ENCODE results near the gene FAM47A. TPM values are rescaled to one million over a fixed set of nuclear protein-coding genes. Genes with fewer than 3 reads are reported as not detected.

The FAM47A gene
- total RNA-seq, result not detected

DNA sequence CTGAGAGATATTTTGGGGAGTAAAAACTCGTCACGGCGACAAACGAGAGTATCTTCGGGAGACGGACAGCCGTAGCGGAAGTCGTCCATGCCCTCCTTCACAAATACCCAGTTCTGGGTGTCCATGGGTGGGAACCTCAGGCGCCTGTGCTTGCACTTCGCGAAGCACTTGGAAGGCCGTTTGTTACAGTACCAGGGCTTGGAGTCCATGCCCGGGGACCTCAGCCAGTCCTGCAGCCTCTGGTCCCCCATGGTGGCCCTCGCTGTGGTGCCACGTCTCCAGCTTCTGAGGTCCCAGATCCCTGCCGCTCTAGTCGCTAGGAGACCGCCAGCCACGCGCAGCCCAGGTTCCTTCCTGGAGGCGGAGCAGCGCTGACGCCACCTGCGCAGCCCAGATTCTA, at the start of gene FAM47A:
Gene FAM47A (minus strand): TSS at position 287 of the 400 bp plus-strand sequence. CDS start 36 bp downstream, at position 251.
- no peak for ATAC-seq
- Mint-ChIP-seq H3K27me3 (no peaks in the 10 kb centered on the region), H3K27ac (no peak within 1 kb of the TSS), H3K36me3 (no peaks in the 10 kb centered on the region), H3K4me1 (ENCODE audit: low read depth in 2 of 2) (no peaks in the 10 kb centered on the region), H3K4me3 (no peak within 1 kb of the TSS), H3K9me3 (no peaks in the 10 kb centered on the region)
- no peak for DNase-seq (ENCODE audit: low spot score)

DNA sequence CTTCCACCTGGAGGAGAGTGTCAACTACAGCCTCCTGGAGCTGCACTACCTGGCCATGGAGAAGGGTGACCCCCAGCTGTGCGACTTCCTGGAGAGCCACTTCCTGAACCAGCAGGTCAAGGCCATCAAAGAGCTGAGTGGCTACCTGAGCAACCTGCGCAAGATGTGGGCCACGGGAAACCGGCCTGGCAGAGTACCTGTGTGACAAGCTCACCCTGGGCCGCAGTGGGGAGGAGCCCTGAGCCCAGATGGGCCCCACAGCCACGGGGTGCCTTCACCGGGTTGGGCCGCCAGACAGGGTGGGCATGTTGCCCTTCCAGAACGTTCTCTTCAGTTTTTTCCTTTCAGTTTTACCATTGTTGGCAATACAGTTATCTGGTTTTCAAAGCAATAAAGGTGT, 15.2 kb upstream of the FAM47A start:
- Mint-ChIP-seq H3K36me3 (peaks cover 6% of the 10 kb centered on the region), H3K27me3 (no peaks in the 10 kb centered on the region)

DNA sequence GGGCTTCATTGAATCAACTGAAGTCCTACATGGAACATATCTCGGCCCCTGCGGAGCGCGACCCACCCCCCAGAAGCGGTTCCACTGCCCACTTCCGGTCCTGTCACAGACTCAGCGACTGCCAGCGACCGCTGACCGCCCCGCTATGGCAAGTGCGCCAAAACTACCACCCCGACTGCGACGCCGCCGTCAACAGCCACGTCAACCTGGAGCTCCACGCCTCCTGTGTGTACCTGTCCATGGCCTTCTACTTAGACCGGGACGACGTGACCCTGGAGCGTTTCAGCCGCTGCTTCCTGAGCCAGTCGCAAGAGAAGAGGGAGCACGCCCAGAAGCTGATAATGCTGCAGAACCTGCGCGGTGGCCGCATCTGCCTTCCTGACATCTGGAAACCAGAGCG, 14.8 kb upstream of the FAM47A start:
- DNase-seq (ENCODE audit: low spot score) (no peak), ATAC-seq (no peak)
- no peaks in the 10 kb centered on the region for H3K27me3 Mint-ChIP-seq
- no peak overlapping the region for H3K4me3 Mint-ChIP-seq
- peaks cover 3% of the 10 kb centered on the region for H3K9me3 Mint-ChIP-seq
- H3K4me1 Mint-ChIP-seq (ENCODE audit: low read depth in 2 of 2), result no peaks in the 10 kb centered on the region
- H3K36me3 Mint-ChIP-seq, result peaks cover 6% of the 10 kb centered on the region
- no peak overlapping the region for H3K27ac Mint-ChIP-seq

More for the DNA sequence above, 15.2 kb upstream of the FAM47A start:
- Mint-ChIP-seq H3K9me3 (peaks cover 3% of the 10 kb centered on the region), H3K4me1 (ENCODE audit: low read depth in 2 of 2) (no peaks in the 10 kb centered on the region), H3K4me3 (no peak overlapping the region), H3K27ac (no peak overlapping the region)
- DNase-seq (ENCODE audit: low spot score), result no peak
- ATAC-seq, result no peak

DNA sequence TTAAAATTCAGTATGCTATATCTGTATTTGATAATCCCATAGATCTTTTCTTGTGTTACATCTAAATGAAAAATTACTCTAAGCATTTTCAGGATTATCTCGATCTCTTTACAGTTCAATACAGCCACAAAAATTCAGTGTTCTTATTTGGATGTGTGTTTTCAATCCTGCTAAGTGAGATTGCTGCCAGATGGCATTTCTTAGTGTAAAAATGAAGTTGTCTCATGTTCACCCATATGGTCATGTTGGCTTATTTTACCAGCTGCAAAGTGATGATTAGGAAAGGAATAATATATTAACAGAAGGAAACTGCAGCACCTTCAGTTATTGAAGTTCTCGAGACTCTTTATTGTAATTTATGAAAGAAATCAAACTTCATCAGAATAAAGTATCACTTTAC, 12.1 kb upstream of the FAM47A start:
- ATAC-seq, result no peak
- Mint-ChIP-seq H3K9me3 (peaks cover 3% of the 10 kb centered on the region), H3K4me1 (ENCODE audit: low read depth in 2 of 2) (no peaks in the 10 kb centered on the region), H3K27me3 (no peaks in the 10 kb centered on the region), H3K27ac (no peak overlapping the region), H3K36me3 (peaks cover 6% of the 10 kb centered on the region), H3K4me3 (no peak overlapping the region)
- DNase-seq (ENCODE audit: low spot score), result no peak

DNA sequence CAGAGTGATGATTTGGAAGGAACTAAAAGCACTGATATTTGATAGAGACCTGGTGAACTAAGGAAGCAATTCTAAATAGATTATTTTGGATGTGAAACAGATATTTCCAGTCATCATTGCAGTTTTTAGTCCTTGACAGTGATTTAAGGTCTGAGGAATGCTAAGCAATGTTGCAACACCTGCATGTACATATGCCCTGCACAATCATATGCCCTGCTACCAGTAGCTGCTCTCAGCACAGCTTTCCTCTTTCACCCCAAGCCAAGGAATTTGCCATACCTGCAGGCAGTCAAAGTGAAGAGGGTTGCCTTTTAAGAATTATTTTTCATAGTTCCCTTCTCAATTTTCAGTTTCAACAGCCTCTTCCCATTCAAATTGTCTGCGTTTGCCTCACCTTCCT, 8.7 kb upstream of the FAM47A start:
- Mint-ChIP-seq H3K27me3 (no peaks in the 10 kb centered on the region), H3K4me1 (ENCODE audit: low read depth in 2 of 2) (no peaks in the 10 kb centered on the region), H3K36me3 (peaks cover 6% of the 10 kb centered on the region), H3K4me3 (no peak overlapping the region), H3K9me3 (no peaks in the 10 kb centered on the region), H3K27ac (no peak overlapping the region)
- ATAC-seq (no peak), DNase-seq (ENCODE audit: low spot score) (no peak)

DNA sequence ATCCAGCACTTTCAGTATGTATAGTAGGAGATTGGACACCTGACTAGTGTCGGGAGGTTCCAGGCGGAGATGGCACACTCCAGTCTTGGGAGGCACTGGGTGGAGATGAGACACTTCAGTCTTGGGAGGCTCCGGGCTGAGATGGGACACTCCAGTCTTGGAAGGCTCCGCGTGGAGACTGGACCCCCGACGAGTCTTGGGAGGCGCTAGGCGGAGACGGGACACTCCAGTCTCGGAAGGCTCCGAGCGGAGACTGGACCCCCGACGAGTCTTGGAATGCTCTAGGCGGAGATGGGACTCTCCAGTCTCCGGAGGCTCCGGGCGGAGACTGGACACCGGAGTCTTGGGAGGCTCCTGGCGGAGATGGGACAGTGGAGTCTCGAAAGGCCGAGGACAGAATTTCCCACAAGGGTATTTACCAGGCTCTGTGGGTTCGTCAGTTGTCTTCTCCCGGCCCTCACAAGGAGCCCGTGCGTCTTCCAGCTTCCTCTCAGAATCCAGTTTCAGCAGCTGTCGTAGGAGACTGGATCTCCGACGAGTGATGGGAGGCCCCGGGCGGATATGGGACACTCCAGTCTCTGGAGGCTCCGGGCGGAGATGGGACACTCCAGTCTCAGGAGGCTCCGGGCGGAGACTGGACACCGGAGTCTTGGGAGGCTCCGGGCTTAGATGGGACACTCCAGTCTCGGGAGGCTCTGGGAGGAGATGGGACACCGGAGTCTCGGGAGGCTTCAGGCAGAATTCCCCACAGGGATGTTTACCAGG, 952 bp downstream of the FAM47A start:
- no peak overlapping the region for H3K27ac Mint-ChIP-seq
- no peaks in the 10 kb centered on the region for H3K27me3 Mint-ChIP-seq
- DNase-seq (ENCODE audit: low spot score) (no peak), ATAC-seq (peak in 1 of 2 donors; percentile 20)
- no peaks in the 10 kb centered on the region for H3K4me1 Mint-ChIP-seq (ENCODE audit: low read depth in 2 of 2)
- no peak overlapping the region for H3K4me3 Mint-ChIP-seq
- no peaks in the 10 kb centered on the region for H3K9me3 Mint-ChIP-seq
- H3K36me3 Mint-ChIP-seq, result no peaks in the 10 kb centered on the region

DNA sequence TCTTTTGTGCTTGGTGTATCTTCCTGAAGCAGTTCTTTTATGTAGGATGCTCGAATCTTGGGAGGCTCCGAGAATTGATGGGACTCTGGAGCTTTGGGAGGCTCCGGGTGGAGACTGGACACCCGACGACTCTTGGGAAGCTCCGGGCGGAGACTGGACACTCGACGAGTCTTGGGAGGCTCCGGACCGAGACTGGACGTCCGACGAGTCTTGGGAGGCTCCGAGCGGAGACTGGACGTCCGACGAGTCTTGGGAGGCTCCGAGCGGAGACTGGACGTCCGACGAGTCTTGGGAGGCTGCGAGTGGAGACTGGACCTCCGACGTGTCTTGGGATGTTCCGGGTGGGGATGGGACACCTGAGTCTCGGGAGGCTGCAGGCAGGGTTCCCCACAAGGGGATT, 1.6 kb downstream of the FAM47A start:
- no peaks in the 10 kb centered on the region for H3K27me3 Mint-ChIP-seq
- H3K36me3 Mint-ChIP-seq, result no peaks in the 10 kb centered on the region
- ATAC-seq (no peak), DNase-seq (ENCODE audit: low spot score) (no peak)
- H3K9me3 Mint-ChIP-seq, result no peaks in the 10 kb centered on the region
- no peak overlapping the region for H3K27ac Mint-ChIP-seq
- H3K4me1 Mint-ChIP-seq (ENCODE audit: low read depth in 2 of 2), result no peaks in the 10 kb centered on the region
- H3K4me3 Mint-ChIP-seq, result no peak overlapping the region

DNA sequence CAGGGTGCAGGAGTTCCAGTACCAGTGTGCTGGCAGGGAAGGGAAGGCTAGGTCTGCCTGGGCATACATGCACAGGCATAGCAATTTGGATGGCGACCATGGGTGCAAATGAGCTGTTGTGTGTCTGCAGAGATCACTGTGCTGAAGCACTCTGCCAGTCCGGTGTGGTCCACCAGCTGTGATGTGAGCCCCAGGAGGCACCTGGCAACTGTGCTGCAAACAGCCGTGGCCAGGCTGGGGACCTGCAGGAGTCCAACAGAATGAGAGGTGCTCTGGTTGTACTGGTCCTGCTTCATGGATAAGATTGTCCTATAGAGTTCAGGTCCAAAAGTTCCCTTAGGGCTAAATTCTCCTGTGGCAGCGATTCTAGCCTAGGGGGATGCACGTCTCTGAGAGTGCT, 6.1 kb downstream of the FAM47A start:
- peaks cover 19% of the 10 kb centered on the region for H3K9me3 Mint-ChIP-seq
- H3K4me3 Mint-ChIP-seq, result no peak overlapping the region
- H3K27ac Mint-ChIP-seq, result no peak overlapping the region

DNA sequence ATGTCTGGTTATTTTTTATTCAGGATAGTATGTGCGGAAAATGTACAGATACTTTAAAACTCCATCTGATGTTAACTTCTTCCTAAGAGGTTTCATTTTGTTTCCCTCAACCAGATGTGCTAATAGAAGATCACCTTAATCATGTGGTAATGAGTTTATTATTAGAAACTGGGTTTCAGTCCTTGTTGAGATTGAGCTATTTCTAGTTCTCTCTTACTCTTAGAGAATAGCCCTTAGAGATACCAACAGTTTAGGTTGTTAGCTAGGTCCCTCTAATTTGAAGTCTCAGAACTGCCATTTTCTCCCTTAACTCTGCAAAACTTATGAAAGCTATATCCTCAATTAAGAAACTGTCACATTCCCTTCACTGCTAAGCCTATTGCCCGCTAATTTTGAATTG, 13.0 kb downstream of the FAM47A start:
- peaks cover 14% of the 10 kb centered on the region for H3K9me3 Mint-ChIP-seq
- H3K27ac Mint-ChIP-seq, result no peak overlapping the region
- peaks cover 3% of the 10 kb centered on the region for H3K36me3 Mint-ChIP-seq
- no peak overlapping the region for H3K4me3 Mint-ChIP-seq
- DNase-seq (ENCODE audit: low spot score), result no peak
- H3K4me1 Mint-ChIP-seq (ENCODE audit: low read depth in 2 of 2), result no peaks in the 10 kb centered on the region
- no peaks in the 10 kb centered on the region for H3K27me3 Mint-ChIP-seq
- ATAC-seq, result no peak

More for the DNA sequence above, 6.1 kb downstream of the FAM47A start:
- DNase-seq (ENCODE audit: low spot score) (no peak), ATAC-seq (peak in 1 of 2 donors; percentile 28)
- Mint-ChIP-seq H3K27me3 (no peaks in the 10 kb centered on the region), H3K36me3 (peaks cover 4% of the 10 kb centered on the region), H3K4me1 (ENCODE audit: low read depth in 2 of 2) (no peaks in the 10 kb centered on the region)

DNA sequence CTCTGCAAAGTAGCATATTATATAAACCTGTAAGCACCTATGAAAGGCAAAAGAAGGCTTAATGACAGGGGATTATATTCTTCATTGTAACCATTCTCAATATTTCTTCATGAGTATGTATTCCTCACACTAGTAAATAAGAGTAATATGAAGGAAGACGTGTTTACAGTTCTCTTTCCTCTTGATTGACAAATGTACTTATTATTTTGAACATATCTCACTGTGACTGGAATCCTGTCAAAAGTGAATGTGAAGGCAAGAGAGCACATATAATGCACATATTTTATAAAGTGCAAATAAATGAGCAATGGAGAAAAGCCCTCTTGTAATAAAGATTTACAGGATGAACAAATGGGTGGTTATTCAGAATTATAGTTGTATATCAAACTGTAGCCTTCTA, 19.7 kb downstream of the FAM47A start:
- no peak for DNase-seq (ENCODE audit: low spot score)
- Mint-ChIP-seq H3K27me3 (no peaks in the 10 kb centered on the region), H3K4me3 (no peak overlapping the region), H3K9me3 (peaks cover 5% of the 10 kb centered on the region), H3K36me3 (no peaks in the 10 kb centered on the region), H3K27ac (no peak overlapping the region), H3K4me1 (ENCODE audit: low read depth in 2 of 2) (no peaks in the 10 kb centered on the region)
- ATAC-seq, result no peak

All from natural killer cell treated with Interleukin-12 subunit alpha and Interleukin-12 subunit beta and Interleukin-15 and Interleukin-18, amount 100 ng/mL, for 72 hours (primary cell).